B cell (primary cell): Measurements from ENCODE around the gene HCN2. TPM values are rescaled to one million over a fixed set of nuclear protein-coding genes. Genes with fewer than 3 reads are reported as not detected.
A peak's percentile ranks its signal among the peaks of the same experiment; 100 is the strongest.

Source experiments
- ATAC-seq: fragments of 200-7000 bp; cut with Tn5 transposase; one replicate; pipeline ENCODE4 v1.10.0; 2021; ENCODE audit warnings: low read depth, mild to moderate bottlenecking, moderate number of reproducible peaks, moderate library complexity
- CTCF ChIA-PET: fragments of 350-600 bp; sonication (Branson Sonifier 250); formaldehyde crosslinking; loops from one replicate; lab custom pipeline; 2021; ENCODE audit warnings: antibody characterized with exemption, inconsistent platforms; lab: Charles Lee
- POLR2A ChIA-PET: fragments of 350-600 bp; sonication (Branson Sonifier 250); formaldehyde crosslinking; loops from one replicate; lab custom pipeline; 2021; ENCODE audit warnings: antibody characterized with exemption; lab: Charles Lee
- DNase-seq: peaks from one replicate; pipeline ENCODE4 v3.0.0; 2013
- H2AFZ ChIP-seq: 2 replicates; pipeline ENCODE4 v1.6.1; 2012; ENCODE audit warnings: mild to moderate bottlenecking, low read depth, low read length; ENCODE audit not compliant: insufficient read depth, poor library complexity, severe bottlenecking
- H3K27ac ChIP-seq, 2 donors: 1 replicate in 1 of 2; 2 replicates in 1 of 2; pipeline ENCODE4 v1.5.1; 2012 to 2013; ENCODE audit warnings: low read length in 2 of 2, mild to moderate bottlenecking in 2 of 2, moderate library complexity in 1 of 2
- H3K27me3 ChIP-seq, 4 experiments: fragments of 200-600 bp in 1 of 4; sonication (generic) in 1 of 4; replicated peaks in 1 of 4; 1 replicate in 2 of 4; 2 replicates in 2 of 4; pipeline versions ENCODE4 v1.6.1 to v1.7.0; 2013 to 2016; ENCODE audit warnings: low read length in 3 of 4, mild to moderate bottlenecking in 2 of 4, mixed read lengths in 1 of 4, moderate library complexity in 1 of 4; ENCODE audit not compliant: insufficient read depth in 4 of 4, control insufficient read depth in 3 of 4; ENCODE audit errors: control extremely low read depth in 1 of 4
- H3K36me3 ChIP-seq, 2 experiments: replicated peaks in 1 of 2; 1 replicate in 1 of 2; 2 replicates in 1 of 2; pipeline versions ENCODE4 v1.6.1 to v1.7.1; 2013; ENCODE audit warnings: low read length in 1 of 2; ENCODE audit not compliant: insufficient read depth in 2 of 2, control insufficient read depth in 1 of 2; ENCODE audit errors: control extremely low read depth in 1 of 2, extremely low read depth in 1 of 2
- H3K4me1 ChIP-seq, 2 donors: fragments of 200-600 bp in 1 of 2; sonication (generic) in 1 of 2; 1 replicate in 1 of 2; 2 replicates in 1 of 2; pipeline versions ENCODE4 v1.5.1 to v1.6.1; 2013 to 2017; ENCODE audit warnings: low read length in 2 of 2; ENCODE audit not compliant: control insufficient read depth in 2 of 2, insufficient read depth in 2 of 2
- H3K4me2 ChIP-seq: replicated peaks from 2 replicates; pipeline ENCODE3; 2012; ENCODE audit warnings: mild to moderate bottlenecking, low read depth, low read length; ENCODE audit not compliant: poor library complexity, severe bottlenecking
- H3K4me3 ChIP-seq, 5 experiments: fragments of 200-600 bp in 1 of 5; sonication (generic) in 1 of 5; 1 replicate in 3 of 5; 2 replicates in 2 of 5; pipeline versions ENCODE4 v1.5.1 to v1.7.0; 2011 to 2016; ENCODE audit warnings: low read length in 4 of 5, mild to moderate bottlenecking in 4 of 5, low read depth in 2 of 5, control low read depth in 1 of 5, moderate library complexity in 1 of 5; ENCODE audit not compliant: insufficient read depth in 1 of 5; ENCODE audit errors: control extremely low read depth in 1 of 5, extremely low read depth in 1 of 5
- H3K79me2 ChIP-seq: fragments of 200-600 bp; sonication (generic); one replicate; pipeline ENCODE4 v1.6.0; 2016; ENCODE audit warnings: low read length; ENCODE audit not compliant: control insufficient read depth, insufficient read depth
- H3K9ac ChIP-seq: fragments of 200-600 bp; sonication (generic); 2 replicates; pipeline ENCODE4 v1.6.1; 2017; ENCODE audit warnings: mild to moderate bottlenecking, low read length, moderate library complexity
- H3K9me3 ChIP-seq, 3 donors: one replicate each; pipeline versions ENCODE4 v1.6.1 to v1.7.1; 2013; ENCODE audit warnings: low read length in 2 of 3; ENCODE audit not compliant: control insufficient read depth in 2 of 3, insufficient read depth in 1 of 3; ENCODE audit errors: control extremely low read depth in 1 of 3
- H4K20me1 ChIP-seq: 2 replicates; pipeline ENCODE4 v1.6.0; 2012; ENCODE audit warnings: mild to moderate bottlenecking, low read length; ENCODE audit not compliant: insufficient read depth, control insufficient read depth, poor library complexity, severe bottlenecking
- H3K27ac Mint-ChIP-seq: one replicate; pipeline ENCODE4 v1.8.0; 2021; ENCODE audit warnings: mixed read lengths
- H3K27me3 Mint-ChIP-seq: one replicate; pipeline ENCODE4 v1.8.0; 2021; ENCODE audit warnings: mixed read lengths
- H3K4me1 Mint-ChIP-seq: one replicate; pipeline ENCODE4 v1.8.0; 2021; ENCODE audit warnings: mixed read lengths
- H3K4me3 Mint-ChIP-seq: one replicate; pipeline ENCODE4 v1.8.0; 2021; ENCODE audit warnings: mixed read lengths
- H3K9me3 Mint-ChIP-seq: one replicate; pipeline ENCODE4 v1.8.0; 2022; ENCODE audit warnings: mixed read lengths; ENCODE audit not compliant: insufficient read depth
- CTCF ChIP-seq: fragments of 200-600 bp; IDR thresholded peaks from one replicate; pipeline ENCODE4 v1.8.0; 2022; ENCODE audit warnings: antibody characterized with exemption, mild to moderate bottlenecking
- EZH2 ChIP-seq: IDR thresholded peaks from 2 replicates; pipeline ENCODE4 v1.6.1; 2012; ENCODE audit warnings: borderline replicate concordance, low read depth, mild to moderate bottlenecking, moderate library complexity, low read length; ENCODE audit not compliant: insufficient read depth, poor library complexity, severe bottlenecking
- WGBS: methylation state at CpG from one replicate; pipeline ENCODE4 v1.1.5; 2013; ENCODE audit warnings: missing lambda C conversion rate; ENCODE audit not compliant: insufficient coverage; 5-methylcytosine and 5-hydroxymethylcytosine counted together
- intact Hi-C: fragments of 100-400 bp; cut with micrococcal nuclease; formaldehyde crosslinking; loops from one replicate; pipeline ENCODE4 v1.10.0; 2022
- polyA plus RNA-seq: library from polyadenylated mRNA; depleted of rRNA; stranded (reverse); fragments of >200 nt; gene quantifications from 2 replicates; pipeline ENCODE4 v1.2.3, GENCODE V29; 2012
- total RNA-seq, 2 donors: library from RNA; stranded (reverse); fragments of 120-200 nt in 1 of 2; gene quantifications; 1 replicate in 1 of 2; 2 replicates in 1 of 2; pipeline versions ENCODE4 v1.2.3 to v1.2.4, GENCODE V29; 2013 to 2022

HCN2 gene
- total and polyA plus RNA-seq, 2 donors (not counting 1 experiment from before 2014, with no cell fraction given), result 0.27 to 0.57 TPM

GRCh38 chr19:640161-640558 is 50.5 kb downstream of the HCN2 start:
- Mint-ChIP-seq H3K27me3 (no peaks in the 10 kb centered on the region), H3K27ac (peak overlapping the region; percentile 10), H3K9me3 (no peaks in the 10 kb centered on the region), H3K4me3 (peak overlapping the region; percentile 39), H3K4me1 (peaks cover 24% of the 10 kb centered on the region)
- Histone ChIP-seq H3K4me3 (peak overlapping the region in 3 of 5 experiments; percentile 29 to 44 (median 42)), H3K4me2 (peak overlapping the region; percentile 79), H2AFZ (peak overlapping the region; percentile 60), H3K9ac (peak overlapping the region; percentile 53), H3K9me3 (peaks cover 0 to 6% (median 0%) of the 10 kb centered on the region in 3 donors), H3K79me2 (no peaks in the 10 kb centered on the region), H3K36me3 (peaks cover 0 to 7% of the 10 kb centered on the region in 2 experiments), H3K27ac (no peak overlapping the region), H4K20me1 (peaks cover 21% of the 10 kb centered on the region), H3K27me3 (peaks cover 0 to 2% (median 0%) of the 10 kb centered on the region in 4 experiments), H3K4me1 (peaks cover 12 to 39% of the 10 kb centered on the region in 2 donors)
- no peak for TF ChIP-seq EZH2
- TF ChIP-seq CTCF, result no peak
- ATAC-seq, result no peak
- CTCF ChIA-PET, result no interaction called here
- intact Hi-C loops, result no loop called here
- 41% methylated on average over 24 of the region's 25 CpGs for WGBS
- no peak for DNase-seq
- POLR2A ChIA-PET, result no interaction called here

GRCh38 chr19:640606-641189 is 51.0 kb downstream of the HCN2 start:
- ATAC-seq, result no peak
- peaks cover 12 to 39% of the 10 kb centered on the region in 2 donors for H3K4me1 ChIP-seq
- H3K4me3 ChIP-seq, result no peak overlapping the region
- H3K9ac ChIP-seq, result no peak overlapping the region
- peak overlapping the region; percentile 79 for H3K4me2 ChIP-seq
- intact Hi-C loops, result no loop called here
- 91% methylated on average over 26 of the region's 31 CpGs for WGBS
- peaks cover 24% of the 10 kb centered on the region for H3K4me1 Mint-ChIP-seq
- TF ChIP-seq EZH2, result no peak
- TF ChIP-seq CTCF, result no peak
- no peaks in the 10 kb centered on the region for H3K27me3 Mint-ChIP-seq
- H3K36me3 ChIP-seq, result peaks cover 0 to 8% of the 10 kb centered on the region in 2 experiments
- no peak overlapping the region for H3K27ac Mint-ChIP-seq
- no peaks in the 10 kb centered on the region for H3K79me2 ChIP-seq
- peak overlapping the region; percentile 10 for H3K4me3 Mint-ChIP-seq
- no peak overlapping the region for H3K27ac ChIP-seq
- H3K27me3 ChIP-seq, result peaks cover 0 to 2% (median 0%) of the 10 kb centered on the region in 4 experiments
- ChIA-PET CTCF (no interaction called here), POLR2A (interaction anchor here (0.6 kb wide), 1 partner anchor 43 kb away, joined by 3 read pairs; no protein-coding TSS in a partner anchor)
- H3K9me3 ChIP-seq, result peaks cover 0 to 6% (median 0%) of the 10 kb centered on the region in 3 donors
- no peak for DNase-seq
- H4K20me1 ChIP-seq, result peaks cover 25% of the 10 kb centered on the region
- no peak overlapping the region for H2AFZ ChIP-seq
- no peaks in the 10 kb centered on the region for H3K9me3 Mint-ChIP-seq
